GM18502 (cell line): ENCODE results near the gene C1RL.
"Not testable (repeated sequence)": the region's sequence is repeated elsewhere in the genome, so short reads cannot be mapped to it uniquely, and the experiment has no call there.

Experiments used
- ATAC-seq: cut with Tn5 transposase; IDR thresholded peaks from one replicate; pipeline ENCODE4 v1.9.1; 2021; ENCODE audit warnings: mild to moderate bottlenecking; ENCODE audit not compliant: unreplicated experiment, poor library complexity

Gene C1RL

DNA sequence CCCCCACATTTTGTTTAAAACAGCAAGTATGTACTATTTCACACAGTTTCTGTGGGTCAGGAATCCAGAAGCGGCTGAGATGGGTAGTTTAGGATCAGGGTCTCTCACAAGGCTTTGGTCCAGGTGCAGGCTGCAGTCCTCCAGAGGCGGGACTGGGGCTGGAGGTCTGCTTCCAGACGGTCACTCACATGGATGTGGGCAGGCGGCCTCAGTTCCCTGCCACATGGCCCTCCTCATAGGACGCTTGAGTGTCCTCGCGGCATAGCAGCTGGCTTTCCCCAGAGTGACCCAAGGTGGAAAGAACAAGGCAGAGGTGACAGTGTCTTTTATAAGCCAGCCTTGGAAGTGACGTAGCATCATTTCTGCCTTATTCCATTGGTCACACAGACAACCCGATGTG, 7.9 kb upstream of the C1RL start:
- no peak for ATAC-seq

DNA sequence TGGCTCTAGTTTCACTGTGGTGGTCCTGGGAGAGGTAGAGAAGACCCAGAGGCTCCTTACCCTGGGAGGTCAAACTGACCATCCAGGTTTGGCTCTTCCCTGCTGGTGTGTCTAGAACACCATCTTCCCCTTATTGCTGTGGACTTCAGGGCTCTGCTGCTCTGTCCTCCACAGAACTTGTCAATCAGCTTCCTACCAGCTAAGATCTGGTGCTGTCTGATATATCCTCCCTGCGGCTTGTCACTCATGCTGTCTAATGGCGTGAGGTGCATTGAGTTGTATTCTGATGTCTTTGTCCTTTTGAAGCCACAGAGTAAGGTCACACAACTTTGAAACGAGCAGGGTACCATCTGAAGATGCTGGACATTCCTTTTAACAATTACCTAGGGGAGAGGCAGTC, 7.2 kb upstream of the C1RL start:
- no peak for ATAC-seq

DNA sequence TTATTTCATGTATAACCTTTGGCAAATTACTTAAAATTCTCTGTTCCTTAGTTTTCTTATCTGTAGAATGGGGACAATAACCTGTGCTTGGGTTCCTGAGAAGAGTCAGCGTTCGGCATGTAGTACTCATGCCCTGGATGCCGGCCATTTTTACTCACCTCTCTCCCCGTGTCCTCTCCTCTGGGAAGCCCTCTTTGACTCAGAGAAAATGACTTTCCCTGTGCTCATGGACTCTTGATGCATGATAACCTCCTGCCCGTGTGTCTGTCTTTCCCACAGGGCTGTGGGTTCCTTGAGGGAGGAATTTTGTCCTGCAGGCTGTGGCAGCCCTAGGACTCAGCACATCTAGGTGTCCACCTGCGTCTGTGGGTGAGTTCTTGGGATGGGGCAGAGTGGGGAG, 5.8 kb upstream of the C1RL start:
- ATAC-seq: no peak

DNA sequence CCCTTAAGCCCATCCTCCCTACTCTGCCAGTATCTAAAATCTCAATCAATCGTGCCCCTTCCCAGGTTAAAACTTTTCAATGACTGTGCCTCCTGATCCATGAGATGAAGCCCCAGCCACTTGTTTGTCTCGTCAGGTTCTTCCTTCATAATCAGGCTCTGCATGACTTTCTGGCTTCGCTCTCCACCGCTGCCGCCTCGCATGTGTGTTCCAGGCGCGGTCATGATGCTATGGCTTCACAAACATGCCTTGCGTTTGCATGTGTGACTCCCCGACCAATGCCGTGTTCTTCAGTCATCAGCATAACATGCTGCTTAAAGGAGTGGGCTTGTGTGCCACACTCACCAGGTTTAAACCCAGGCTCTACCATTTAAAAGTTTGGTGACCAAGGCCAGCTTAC, 5.0 kb upstream of the C1RL start:
- ATAC-seq: no peak

DNA sequence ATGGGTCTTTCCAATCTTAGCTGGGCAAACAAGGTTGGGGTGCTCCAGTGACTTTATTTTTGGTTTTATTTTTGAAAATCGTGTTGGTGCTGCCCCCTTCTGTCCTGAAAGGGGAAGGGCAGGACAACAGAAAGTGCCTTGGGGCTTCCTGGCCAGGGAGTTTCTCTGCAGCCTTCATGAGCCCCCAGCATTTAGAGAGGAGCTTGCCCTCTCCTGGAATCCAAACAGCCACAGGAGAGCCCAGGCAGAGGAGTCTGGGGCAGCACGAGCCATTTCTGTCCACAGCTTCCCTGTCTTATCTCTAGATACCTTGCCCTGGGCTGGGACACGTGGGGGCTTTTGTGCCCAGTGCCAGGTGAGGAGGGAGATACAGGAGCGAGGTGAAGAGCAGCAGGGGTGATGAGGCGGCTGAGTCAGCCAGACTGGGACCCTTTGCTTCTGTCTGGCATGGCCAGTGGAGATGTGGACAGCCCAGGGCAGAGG, 4.4 kb upstream of the C1RL start:
- no peak for ATAC-seq

DNA sequence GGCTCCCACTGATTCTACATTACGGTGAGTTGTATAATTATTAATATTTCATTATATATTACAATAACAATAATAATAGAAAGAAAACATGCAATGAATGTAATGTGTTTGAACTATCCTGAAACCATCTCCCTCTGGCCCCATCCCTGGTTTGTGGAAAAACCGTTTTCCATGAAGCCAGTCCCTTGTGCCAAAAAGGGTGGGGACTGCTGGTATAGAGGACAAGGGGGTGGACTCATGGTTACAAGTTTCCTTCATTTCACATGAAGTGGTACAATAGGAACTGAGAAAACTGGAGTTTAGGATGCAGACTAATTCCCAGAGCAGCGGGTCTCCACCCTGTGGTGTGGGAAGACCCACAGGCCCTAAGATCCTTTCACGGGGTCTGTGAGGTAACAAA, 3.0 kb upstream of the C1RL start:
- no peak for ATAC-seq

DNA sequence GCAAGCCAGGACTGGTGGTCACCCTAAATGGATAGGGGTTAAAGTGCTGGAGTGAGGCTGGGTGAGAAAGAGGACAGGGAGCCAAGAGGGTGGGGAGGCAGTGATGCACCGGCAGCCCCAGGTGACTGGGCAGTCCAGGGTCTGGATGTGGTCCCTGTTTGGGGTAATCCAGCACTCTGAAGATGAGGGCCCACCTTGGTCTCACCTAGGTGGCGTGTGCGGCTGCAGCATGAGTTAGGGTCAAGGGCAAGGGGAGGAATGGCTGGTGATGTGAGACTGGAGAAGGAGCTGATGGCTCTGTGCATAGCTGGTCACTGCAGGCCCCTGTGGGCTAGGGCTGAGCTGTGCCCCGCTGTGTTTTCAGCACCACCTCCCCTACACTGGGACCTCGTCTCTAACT, 1.6 kb upstream of the C1RL start:
- ATAC-seq: no peak

DNA sequence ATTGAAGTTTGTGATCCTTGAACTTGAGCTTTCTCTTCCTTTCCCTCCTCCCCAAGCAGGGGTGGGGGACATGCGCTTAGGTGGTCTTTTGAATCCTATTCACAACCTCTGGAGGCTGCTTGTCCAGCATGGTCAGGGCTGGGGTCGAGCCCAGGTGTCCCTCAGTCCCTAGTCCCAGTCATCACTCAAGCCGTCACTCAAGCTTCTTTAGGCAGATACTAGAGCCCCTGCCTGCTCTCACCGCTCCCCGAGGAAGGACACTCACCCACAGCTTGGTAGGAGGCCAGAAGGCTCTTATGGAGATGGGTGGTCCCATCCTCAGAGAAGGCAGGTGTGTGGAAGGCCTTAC, 532 bp upstream of the C1RL start:
- no peak for ATAC-seq

DNA sequence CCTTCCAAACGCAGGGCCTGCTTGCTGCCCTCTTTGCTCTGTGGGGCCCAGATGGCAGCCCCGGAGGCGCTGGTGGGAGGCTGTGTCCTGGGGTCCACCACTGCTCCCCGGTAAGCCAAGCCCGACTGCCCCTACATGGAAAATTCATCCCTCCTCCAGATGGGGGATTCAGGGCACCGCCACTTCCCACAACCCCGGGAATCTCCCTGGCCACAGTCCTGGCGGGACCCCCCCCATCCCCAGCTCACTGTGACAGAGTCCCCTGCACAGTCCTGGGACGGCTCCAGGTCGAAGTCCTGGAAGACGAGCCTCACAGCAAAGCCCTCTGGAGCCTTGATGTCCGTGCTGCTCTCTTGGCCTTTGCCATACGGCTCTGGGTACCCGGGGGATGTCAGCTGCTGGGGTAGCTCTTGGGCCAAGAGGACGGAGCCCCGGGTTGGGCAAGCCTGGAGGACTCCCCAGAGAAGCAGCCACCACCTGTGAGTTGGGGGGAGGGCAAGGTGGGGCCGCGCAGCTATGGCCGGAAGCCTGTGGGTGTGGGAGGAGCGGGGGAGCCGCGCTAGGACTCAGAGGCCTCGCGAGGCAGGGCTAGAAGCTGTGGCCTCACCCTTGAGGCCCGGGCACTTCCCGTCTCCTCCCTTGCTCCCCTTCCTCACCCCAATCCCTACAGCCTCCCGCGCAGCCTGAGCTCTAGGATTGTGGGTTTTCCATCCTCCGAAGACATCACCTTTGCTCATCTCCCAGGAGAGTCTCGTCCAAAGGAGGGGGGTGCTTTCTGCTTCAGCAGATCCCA, 815 bp downstream of the C1RL start:
- ATAC-seq: peak; percentile 85

DNA sequence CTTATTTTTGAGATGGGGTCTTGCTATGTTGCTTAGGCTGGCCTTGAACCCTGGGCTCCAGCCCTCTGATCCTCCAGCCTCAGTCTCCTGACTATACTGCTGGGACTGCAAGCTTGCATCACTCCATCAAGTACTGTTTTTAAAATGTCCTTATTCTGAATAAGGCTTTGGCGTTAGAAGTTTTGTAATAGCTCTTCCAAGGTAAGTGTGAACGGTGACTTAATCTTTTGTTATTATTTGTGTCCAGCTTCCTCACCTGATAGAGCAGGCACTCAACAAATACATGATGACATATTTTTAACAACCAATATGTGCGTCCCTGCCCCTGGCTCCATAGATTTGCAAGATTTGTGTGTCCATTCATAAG, 1.4 kb downstream of the C1RL start:
- no peak for ATAC-seq

DNA sequence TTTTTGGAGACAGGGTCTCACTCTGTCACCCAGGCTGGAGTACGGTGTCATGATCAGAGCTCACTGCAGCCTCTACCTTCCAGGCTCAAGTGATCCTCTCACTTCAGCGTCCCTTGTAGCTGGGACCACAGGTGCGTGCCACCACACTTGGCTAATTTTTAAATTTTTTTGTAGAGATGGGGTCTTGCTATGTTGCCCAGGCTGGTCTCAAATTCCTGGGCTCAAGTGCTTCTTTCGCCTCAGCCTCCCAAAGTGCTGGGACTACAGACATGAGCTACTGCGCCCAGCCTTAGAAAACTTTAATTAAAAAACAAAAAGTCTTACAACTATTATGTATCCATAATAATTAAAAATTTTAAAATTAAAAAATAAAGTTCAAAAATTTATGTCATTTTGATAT, 1.8 kb downstream of the C1RL start:
- ATAC-seq: not testable (repeated sequence)

DNA sequence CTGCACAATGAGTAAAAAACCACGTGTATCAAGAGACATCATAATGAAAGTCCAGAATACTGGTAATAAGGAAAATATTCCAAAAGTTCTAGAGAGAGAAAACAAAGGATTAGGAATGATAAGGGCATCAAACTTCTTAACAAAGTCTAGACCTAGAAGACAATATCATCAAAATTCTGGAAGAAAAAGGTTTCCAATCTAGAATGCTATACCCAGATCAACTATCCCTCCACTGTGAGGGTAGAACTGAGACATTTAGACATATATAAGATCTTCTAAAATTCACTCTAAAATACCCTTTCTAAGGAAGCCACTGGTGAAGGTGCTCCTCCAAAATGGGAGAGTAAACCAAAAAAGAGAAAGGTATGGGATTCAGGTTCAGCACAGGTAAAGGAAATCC, 2.9 kb downstream of the C1RL start:
- no peak for ATAC-seq

DNA sequence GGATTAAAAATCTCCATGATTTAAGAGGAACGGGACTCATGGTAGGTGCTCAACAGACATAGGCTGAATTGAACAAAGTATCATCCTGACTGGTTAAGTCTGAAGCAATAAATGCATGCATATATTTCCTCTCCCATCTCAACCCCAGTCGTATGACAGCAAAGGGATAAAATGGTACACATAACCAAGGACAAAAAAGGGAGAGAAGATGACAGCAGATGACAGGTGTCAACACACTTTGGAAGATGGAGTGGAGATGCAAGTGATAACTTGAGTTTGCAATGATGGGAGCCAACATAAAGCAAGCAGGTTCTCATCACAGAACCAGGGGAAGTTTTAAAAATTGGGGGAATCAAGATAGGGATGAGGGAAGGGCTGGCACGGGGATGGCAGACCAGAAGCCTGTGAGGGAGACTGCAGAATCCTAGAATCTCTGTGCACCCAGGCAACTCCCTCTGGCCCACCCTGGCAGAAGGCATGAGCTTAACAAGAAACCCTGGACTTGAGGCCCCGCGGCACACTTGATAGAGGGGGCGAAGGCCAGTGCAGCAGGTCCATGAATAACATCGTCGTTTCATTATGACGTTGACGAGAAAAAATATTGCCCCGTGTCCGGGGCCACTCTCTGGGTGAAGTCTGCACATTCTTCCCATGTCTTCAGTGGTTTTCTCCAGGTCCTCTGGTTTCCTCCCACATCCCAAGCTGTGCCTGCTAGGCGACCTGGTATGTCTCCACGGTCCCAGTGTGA, 5.0 kb downstream of the C1RL start:
- no peak for ATAC-seq

DNA sequence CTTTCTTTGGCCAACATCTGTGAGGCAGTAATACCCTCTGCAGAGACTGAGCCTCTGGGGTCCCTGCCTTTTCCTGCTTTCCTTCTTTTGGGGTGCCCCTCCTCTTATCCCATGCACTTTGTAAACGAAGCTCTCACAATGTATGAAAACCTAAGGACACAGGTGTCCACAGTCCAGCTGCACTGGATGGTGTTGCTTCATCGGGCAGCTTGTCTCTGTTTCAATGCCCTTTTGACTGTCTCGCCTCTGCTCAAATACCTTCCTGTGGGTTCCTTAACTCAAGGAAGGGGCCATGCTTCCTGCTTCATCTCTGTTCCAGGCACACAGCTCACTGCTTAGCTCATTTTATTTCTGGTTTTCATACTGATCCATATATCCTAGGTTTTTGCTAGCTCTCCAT, 6.4 kb downstream of the C1RL start:
- ATAC-seq: no peak

DNA sequence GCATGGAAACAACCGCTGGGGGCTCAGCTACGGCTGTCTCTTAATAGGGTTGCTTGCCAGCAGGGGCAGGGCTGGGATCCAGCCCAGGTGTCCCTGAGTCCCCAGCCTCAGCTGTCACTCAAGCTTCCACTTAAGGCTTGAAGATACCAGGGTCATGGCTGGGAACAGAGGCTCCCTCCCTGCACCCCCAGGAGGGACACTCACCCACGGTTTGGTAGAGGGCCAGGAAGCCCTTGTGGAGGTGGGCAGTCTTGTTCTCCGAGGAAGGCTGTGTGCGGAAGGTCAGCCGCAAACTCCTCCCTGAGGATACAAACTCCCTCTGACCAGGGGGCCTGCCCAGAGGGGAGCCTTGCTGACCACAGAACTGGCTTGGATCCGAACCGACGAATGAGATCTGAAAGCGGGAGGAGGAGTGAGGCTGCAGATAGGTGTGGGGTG, 7.3 kb downstream of the C1RL start:
- ATAC-seq: no peak

DNA sequence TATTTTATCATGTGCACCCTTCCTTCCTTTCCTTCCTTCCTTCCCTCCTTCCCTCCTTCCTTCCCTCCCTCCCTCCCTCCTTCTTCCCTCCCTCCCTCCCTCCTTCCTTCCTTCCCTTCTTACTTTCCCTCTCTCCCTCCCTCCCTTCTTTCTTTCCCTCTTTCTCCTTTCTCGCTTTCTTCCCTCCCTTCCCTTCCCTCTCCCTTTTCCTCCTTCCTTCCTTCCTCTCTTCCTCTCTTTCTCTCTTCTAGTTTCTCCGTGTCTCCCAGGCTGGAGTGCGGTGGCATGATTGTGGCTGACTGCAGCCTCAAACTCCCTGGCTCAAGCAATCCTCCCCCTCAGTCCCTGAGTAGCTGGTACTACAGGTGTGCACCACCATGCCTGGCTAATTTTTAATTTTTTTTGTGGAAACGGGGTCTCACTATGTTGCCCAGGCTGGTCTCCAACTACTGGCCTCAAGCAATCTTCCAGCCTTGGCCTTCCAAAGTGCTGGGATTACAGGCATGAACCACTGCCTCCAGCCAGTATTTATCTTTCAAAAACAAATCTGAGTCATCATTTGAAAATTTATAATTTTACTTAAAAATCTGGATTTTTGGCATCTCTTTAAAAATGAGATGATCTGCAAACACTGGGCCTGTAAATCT, 7.8 kb downstream of the C1RL start:
- no peak for ATAC-seq

DNA sequence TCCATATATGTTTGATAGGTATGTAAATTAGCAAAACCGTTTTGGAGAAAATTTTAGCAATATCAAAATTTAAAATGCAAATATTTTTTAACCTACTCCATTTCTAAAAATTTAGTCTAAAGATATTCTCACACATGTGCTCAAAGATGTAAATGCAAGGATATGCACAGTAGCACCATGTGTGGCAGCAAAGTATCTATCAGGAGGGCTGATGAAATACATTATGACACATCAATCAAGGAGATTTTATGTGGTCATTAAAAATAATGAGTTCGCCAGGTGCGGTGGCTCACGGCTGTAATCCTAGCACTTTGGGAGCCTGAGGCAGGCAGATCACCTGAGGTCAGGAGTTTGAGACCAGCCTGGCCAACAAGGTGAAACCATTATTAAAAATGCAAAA, 8.8 kb downstream of the C1RL start:
- ATAC-seq: no peak

DNA sequence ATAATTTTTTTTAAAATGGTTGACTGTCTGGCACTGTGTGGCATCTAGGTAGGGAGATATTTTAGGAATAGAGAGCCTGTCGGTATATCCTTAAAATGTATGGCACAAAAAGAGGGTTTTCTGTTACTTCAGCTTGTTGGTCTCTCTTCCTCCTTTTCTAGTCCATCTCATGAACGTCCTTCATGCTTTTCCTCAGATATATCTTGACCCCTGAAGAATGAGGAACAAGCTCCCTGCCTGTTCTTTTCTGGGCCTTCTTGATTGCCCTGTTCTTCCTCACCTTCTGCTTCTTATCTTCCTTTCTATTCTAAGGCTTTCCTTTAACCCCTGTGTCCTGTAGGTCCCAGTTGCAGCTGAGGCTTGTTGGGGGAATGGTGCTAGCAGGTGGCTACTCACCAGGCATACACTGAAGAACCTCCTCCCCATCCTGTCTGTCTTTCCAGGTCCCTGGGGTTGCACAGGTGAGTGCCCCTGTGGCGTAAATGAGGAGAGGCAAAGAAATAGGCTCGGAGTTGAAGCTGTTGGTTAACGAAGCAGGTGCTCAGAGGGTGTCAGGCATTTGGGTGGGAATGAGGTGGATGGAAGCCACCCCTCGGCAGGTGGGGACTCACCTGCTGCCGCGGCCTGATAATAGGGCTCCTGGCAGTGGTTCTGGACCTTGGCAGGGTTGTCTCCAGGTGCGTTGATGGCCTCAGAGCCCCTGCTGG, 9.6 kb downstream of the C1RL start:
- no peak for ATAC-seq

DNA sequence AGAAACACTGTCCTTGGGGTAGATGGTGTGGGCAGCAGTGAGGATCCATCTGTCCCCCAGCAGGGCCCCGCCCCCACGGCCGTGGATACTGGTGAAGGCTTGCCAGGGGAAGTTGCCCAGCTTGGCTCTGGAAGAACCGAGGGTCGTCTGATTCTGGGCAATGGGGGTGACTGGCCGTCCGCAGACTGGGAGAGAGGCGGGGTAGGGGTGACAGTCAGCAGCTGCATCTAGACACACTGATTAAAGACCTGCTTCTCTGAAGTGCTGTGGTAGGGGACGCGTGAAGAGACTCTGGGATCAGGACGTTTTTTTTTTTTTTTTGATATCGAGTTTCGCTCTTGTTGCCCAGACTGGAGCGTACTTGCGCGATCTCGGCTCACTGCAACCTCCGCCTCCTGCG, 12.0 kb downstream of the C1RL start:
- no peak for ATAC-seq

DNA sequence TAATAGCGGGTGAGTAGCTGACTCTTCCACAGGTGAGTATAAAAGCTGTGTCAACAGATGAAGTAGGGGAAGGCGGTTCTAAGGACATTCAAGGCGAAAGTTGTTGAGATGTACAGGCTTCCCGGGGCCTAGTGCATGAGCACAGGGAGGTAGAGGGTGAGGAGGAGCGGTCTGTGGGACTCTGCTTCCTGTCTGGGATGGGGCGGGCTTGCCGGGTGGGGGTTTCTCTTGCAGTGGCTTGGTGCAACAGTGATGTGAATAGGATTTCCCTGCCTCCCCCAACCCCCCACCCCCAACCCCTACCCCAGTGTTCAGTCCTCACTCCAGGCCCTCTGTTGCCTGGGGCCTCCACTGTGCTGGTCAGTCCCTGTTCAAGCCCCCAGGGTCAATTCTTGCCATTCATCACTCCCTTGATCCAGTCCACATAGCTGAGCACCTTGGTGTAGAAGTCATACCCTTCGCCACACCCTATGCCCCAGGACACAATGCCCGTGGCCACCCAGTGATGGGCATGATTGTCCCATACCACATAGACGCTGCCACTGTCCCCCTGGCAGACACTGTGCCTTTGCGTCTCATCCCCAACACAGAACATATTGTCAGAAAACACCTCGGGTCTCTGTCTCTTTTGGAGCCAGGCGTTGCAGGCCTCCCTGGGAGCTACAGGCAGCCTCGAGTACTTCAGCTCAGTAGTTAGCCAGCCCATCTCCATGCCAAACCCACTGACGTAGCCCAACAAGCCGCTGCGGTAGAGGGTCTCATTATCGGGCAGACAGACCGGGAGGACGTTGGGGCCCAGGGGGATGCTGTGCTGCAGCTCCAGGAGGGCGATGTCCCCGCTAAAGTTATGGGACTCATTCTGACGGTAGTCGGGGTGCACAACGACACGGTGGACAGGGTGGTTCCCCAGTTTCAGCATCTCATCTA, 12.7 kb downstream of the C1RL start:
- ATAC-seq: no peak
